HepG2 (cell line): Measurements from ENCODE around the gene IST1.

Experiments
- CHD2 ChIP-seq: IDR thresholded peaks from 2 replicates; pipeline ENCODE4 v1.6.1; 2011; ENCODE audit warnings: low read depth, low read length, improper control_type of control experiment
- EEA1 ChIP-seq: sonication (generic); formaldehyde crosslinking; IDR thresholded peaks from 2 replicates; pipeline ENCODE4 v1.5.1; 2020; ENCODE audit warnings: mild to moderate bottlenecking, missing genetic modification reagents, borderline replicate concordance
- ETV6 ChIP-seq: sonication (generic); formaldehyde crosslinking; conservative IDR thresholded peaks from 2 replicates; pipeline ENCODE4 v1.4.0; 2020; ENCODE audit warnings: missing genetic modification reagents
- FOXK1 ChIP-seq: sonication (generic); formaldehyde crosslinking; IDR thresholded peaks from 2 replicates; pipeline ENCODE4 v1.4.0; 2020; ENCODE audit warnings: low read depth, missing genetic modification reagents, borderline replicate concordance
- HMGXB4 ChIP-seq, 2 experiments: sonication (generic) in 1 of 2; formaldehyde crosslinking in 1 of 2; IDR thresholded peaks; 2 replicates each; pipeline versions ENCODE4 v1.4.0 to v1.6.1; 2018 to 2020; ENCODE audit warnings: missing genetic modification reagents in 2 of 2, borderline replicate concordance in 1 of 2, low read depth in 1 of 2, mild to moderate bottlenecking in 1 of 2, missing biosample characterization in 1 of 2
- NFRKB ChIP-seq: fragments of 450-650 bp; IDR thresholded peaks from 2 replicates; pipeline ENCODE4 v1.6.1; 2017
- SRSF1 ChIP-seq: fragments of 200-400 bp; formaldehyde crosslinking; optimal IDR thresholded peaks from 2 replicates; pipeline ENCODE3; 2017; ENCODE audit warnings: mild to moderate bottlenecking, low read depth, low read length, moderate library complexity
- U2AF2 ChIP-seq: fragments of 200-400 bp; formaldehyde crosslinking; IDR thresholded peaks from 2 replicates; pipeline ENCODE4 v1.6.1; 2017; ENCODE audit warnings: low read depth, mild to moderate bottlenecking, low read length
- USF2 ChIP-seq, 2 experiments: sonication (generic) in 1 of 2; formaldehyde crosslinking in 1 of 2; IDR thresholded peaks; 2 replicates each; pipeline versions ENCODE4 v1.5.1 to v1.6.1; 2011 to 2020; ENCODE audit warnings: borderline replicate concordance in 1 of 2, low read depth in 1 of 2, low read length in 1 of 2, mild to moderate bottlenecking in 1 of 2, missing genetic modification reagents in 1 of 2, moderate library complexity in 1 of 2
- XRCC5 ChIP-seq: fragments of 200-400 bp; formaldehyde crosslinking; optimal IDR thresholded peaks from 2 replicates; pipeline ENCODE3; 2017; ENCODE audit warnings: mild to moderate bottlenecking, low read length
- ZNF768 ChIP-seq: sonication (generic); formaldehyde crosslinking; IDR thresholded peaks from 2 replicates; pipeline ENCODE4 v1.4.0; 2020; ENCODE audit warnings: missing genetic modification reagents

- no peak for TF ChIP-seq ETV6 (CRISPR knock-in tag)
- no peak for TF ChIP-seq EEA1 (CRISPR knock-in tag)
- no peak for TF ChIP-seq NFRKB
- TF ChIP-seq HMGXB4 (CRISPR knock-in tag; IDR thresholded peaks at IDR 0.05; ENCODE audit: borderline replicate concordance in 1 of 2, low read depth in 1 of 2), result no peak
- no peak for TF ChIP-seq ZNF768 (CRISPR knock-in tag)
- TF ChIP-seq XRCC5, result no peak
- no peak for TF ChIP-seq FOXK1 (CRISPR knock-in tag)
- peak; percentile 62; the same call in 1 of the 2 replicates for TF ChIP-seq USF2 (IDR thresholded peaks at IDR 0.05; ENCODE audit: low read depth, low read length)
- TF ChIP-seq USF2 (CRISPR knock-in tag; IDR thresholded peaks at IDR 0.05; ENCODE audit: borderline replicate concordance), result peak; percentile 45; the same call in 1 of the 2 replicates
- no peak for TF ChIP-seq U2AF2
- no peak for TF ChIP-seq SRSF1
- TF ChIP-seq CHD2, result no peak
Measured at GRCh38 chr16:71965223-71965622, 69.9 kb downstream of the IST1 start.
